GM12865 (cell line): Measurements from ENCODE around the gene CLIC4.
A peak's percentile ranks its signal among the peaks of the same experiment; 100 is the strongest.

Source experiments
- DNase-seq: peaks from one replicate; pipeline ENCODE4 v3.0.0; 2010; ENCODE audit warnings: low read depth
- H3K4me3 ChIP-seq: 2 replicates; pipeline ENCODE4 v1.5.1; 2011; ENCODE audit warnings: mild to moderate bottlenecking, low read depth, low read length, control low read depth
- CTCF ChIP-seq: IDR thresholded peaks from 2 replicates; pipeline ENCODE4 v1.5.1; 2011; ENCODE audit warnings: low read length, control low read depth, low read depth, inconsistent platforms; ENCODE audit not compliant: insufficient read depth; ENCODE audit errors: missing control alignments

The CLIC4 gene

GRCh38 chr1:24862775-24863483, 117.7 kb downstream of the CLIC4 start:
- TF ChIP-seq CTCF: no peak
- no peak for DNase-seq
- H3K4me3 ChIP-seq: no peak overlapping the region

- TF ChIP-seq CTCF: no peak
- no peak for DNase-seq
- H3K4me3 ChIP-seq: no peak overlapping the region
These were observed 119.1 kb downstream of the CLIC4 start for GRCh38 chr1:24864370-24864777.

GRCh38 chr1:24865168-24865567, 119.9 kb downstream of the CLIC4 start:
- no peak overlapping the region for H3K4me3 ChIP-seq
- TF ChIP-seq CTCF: no peak
- DNase-seq: no peak

- TF ChIP-seq CTCF: no peak
- no peak overlapping the region for H3K4me3 ChIP-seq
- no peak for DNase-seq
These were observed 120.3 kb downstream of the CLIC4 start for GRCh38 chr1:24865587-24865986.

- peak; percentile 33 for DNase-seq
- H3K4me3 ChIP-seq: no peak overlapping the region
These were observed 121.2 kb downstream of the CLIC4 start for GRCh38 chr1:24866211-24867083.

More at GRCh38 chr1:24866211-24867083, 121.2 kb downstream of the CLIC4 start:
- TF ChIP-seq CTCF: no peak
